DMS114 treated with DMSO at 0.1 percent for 48 hours (cell line): ENCODE results near the gene BICDL1.

Experiments
- DNase-seq: peaks from one replicate; lab custom pipeline; 2025; ENCODE audit not compliant: unreplicated experiment; lab: John Stamatoyannopoulos, UW

The BICDL1 gene

DNA sequence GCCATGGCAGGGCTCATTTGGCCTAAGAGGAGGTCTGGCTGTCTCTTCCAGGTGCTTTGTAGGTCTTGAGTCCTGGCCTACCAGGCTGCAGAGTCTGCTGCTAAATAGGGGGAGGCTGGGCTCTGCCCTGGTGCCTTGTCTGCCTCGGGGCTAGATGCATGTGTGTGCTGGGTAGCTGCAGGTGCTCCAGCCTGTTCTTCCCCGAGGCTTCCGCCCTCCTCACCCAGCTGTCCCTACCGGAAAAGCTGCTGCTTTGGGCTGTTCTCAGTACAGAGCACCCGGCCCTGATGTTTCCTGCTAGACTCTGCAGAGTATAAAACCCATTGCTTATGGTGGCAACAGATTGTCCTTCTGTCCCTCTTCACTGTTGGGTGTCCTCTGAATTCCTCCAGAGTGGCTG, 89.8 kb downstream of the BICDL1 start:
- DNase-seq, result no peak

DNA sequence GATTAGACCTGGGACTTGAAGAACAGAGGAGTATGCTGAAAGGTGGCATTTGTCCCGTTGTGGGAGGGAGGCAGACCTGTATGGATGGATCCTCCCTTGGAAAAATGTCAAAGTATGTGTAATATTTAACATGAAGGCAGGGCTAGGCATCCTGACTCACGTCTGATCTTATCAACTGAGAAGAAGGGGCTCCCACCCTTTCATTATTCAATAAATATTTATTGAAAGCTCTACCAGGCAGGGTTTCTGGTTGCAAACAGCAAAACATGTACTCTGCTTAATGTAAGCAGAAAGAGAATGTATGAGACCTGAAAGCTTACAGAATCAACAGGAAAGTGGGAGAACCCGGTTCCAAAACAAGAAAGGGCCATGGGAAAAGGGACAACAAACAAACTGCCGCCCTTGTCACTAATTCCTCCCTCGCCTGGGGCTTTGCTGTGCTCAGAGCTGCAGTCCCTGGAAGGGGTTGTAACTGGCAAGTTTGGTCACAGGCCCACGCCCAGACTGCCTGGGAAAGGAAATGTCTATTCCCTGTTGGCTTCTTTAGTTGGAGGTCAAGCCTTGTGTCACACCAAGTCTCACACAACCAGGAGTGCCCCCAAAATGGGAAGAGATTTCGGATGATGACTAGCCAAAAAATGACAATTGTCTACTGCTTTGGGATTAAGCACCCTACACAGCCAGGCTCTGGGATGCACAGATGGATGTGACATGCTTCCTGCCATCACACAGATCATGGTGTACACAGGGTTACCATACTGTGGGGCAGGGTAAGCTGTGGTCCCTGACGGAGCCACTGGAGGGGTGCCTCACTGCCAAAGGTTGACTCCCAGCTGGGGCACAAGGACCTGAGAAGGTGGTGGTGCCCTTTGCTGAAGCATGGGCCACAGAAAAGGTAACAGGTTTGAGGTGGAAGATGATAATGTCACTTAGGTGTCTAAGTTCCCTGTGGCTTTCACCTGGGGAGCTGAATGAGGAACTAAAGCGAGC, 90.7 kb downstream of the BICDL1 start:
- DNase-seq, result no peak

DNA sequence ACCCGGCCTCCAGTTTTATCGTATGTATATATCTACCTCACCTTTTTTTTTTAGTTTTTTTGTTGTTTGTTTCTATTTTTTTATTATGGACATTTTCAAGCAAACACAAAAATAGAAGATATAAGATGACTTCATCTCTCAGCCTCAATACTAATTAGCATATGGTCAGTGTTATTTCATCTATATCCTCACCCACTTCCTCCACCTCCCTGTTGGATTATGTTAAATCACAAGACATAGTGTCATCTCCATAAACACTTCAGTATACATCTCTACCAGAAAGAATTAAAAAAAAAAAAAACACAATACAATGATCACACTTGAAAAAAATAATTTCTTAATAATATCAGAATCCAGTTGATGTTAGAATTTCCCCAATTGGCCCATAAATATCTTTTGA, 92.6 kb downstream of the BICDL1 start:
- no peak for DNase-seq

DNA sequence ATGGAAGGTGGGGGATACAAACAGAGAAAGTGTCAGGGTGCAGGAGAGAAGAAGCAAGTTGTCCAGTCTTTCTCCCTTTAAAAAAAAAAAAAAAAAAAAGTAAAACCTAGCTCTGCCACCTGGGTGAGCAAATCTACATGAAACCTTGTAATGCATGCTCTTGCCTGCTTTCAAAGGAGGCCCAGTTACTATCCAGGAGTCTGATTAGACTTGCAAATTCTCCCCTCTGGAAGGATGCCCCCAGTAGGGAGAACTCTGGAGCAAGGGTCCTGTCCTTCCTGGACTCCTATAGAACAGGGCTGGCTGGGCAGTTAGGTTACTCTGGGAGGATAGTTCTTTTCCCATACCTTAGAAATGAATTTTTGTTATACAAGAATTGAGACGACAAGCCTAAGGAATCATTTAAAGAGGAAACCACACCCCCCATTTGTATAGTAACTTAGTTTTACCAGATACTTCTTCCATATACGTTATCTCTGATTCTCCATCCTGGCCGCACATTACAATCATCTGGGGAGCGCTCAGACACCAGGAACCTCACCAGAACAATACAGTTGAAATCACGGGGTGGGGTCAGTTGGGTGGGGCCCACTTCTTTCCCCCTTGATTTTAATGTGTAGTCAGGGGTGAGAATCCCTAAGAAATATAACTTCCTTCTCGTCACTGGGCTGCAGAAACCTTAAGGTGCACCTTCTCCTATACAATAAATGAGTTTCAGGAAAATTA, 97.0 kb downstream of the BICDL1 start:
- DNase-seq, result no peak

DNA sequence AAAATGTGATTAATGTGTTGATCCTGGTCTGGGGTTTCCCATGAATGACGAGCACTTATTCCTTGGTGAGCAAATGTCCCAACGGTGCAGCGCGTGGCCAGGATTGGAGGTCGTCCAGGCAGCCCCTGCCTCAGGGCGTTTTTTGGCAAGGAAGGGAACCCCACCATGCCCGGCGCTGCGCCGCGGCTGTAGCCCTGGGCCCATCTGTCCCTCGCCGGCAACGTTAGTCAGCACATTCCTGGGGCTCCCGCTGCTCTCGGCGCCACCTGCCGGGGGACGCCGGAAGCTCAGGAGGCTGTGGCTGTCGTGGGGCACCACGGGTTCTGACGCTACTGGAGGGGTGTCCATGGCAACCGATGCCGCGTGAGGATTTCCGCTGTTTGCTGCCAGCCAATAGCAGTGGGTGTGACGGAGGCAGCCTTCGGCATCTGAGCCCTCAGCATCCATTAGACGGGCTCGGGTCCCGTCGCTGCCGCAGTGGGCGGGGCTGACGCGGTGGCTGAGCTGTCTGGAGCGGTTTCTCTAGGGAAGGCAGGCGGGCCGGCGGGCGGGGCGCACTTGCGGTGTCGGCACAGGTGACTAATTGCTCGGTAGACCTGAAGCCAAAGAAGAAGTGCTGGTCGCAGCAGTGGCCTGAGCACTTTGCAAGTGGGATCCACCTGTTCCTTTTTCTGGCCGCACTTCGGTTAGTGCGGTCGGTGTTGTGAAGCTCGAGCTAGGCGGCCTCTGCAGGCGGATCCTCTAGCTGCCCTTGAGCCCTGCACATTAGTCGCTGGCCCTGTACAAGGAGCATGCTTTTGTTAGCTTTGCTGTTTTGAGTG, 98.0 kb downstream of the BICDL1 start:
- DNase-seq, result peak; percentile 99

DNA sequence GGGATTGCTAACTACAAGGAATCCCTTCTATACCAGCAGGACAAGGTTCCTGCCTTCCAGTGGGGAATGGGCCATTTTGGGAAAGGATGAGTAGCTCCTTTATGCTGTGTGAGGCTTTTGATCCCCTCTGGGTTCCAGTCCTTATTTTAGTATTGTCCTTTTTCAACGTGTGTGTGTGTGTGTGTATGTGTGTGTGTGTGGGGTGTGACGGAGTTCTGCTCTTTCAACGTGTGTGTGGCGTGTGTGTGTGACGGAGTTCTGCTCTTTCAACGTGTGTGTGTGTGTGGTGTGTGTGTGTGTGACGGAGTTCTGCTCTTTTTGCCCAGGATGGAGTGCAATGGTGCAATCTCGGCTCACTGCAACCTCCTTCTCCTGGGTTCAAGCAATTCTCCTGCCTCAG, 100.1 kb downstream of the BICDL1 start:
- DNase-seq, result no peak

DNA sequence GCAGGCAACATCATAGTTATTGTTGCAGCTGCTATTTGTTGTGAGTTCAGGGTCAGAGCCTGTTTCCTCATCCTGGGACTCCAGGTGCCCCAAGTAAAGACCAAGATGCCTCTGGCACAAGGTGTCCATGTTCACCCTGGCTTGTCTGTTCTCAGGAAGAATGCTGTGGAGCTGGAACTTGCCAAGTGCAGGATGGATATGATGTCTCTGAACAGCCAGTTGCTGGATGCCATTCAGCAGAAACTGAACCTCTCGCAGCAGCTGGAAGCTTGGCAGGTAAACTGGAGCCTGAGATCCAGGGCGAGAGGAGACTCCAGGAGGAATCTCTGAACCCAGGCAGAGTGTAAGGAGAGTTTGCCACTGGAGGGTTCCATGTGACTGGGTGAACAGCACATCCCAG, 100.8 kb downstream of the BICDL1 start:
- no peak for DNase-seq

DNA sequence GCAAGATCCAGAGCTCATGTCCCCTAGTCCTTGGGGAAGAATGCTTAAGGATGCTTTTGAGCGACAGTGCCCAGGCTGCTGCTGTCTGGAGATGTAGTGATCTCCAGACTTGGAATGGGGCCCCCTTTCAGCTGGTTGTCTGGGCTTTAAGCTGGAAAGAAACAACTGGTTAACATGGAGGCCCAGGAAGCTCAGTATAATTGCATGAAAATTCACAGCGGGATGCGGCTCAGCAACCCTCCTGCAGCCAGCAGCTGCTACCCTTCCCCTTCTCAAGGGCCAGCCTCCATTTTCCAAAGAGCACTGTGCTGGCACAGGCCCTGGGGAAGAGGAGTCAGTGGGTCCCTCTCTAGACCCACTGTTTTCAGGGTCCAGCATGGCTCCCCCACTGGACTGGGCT, 101.2 kb downstream of the BICDL1 start:
- no peak for DNase-seq

DNA sequence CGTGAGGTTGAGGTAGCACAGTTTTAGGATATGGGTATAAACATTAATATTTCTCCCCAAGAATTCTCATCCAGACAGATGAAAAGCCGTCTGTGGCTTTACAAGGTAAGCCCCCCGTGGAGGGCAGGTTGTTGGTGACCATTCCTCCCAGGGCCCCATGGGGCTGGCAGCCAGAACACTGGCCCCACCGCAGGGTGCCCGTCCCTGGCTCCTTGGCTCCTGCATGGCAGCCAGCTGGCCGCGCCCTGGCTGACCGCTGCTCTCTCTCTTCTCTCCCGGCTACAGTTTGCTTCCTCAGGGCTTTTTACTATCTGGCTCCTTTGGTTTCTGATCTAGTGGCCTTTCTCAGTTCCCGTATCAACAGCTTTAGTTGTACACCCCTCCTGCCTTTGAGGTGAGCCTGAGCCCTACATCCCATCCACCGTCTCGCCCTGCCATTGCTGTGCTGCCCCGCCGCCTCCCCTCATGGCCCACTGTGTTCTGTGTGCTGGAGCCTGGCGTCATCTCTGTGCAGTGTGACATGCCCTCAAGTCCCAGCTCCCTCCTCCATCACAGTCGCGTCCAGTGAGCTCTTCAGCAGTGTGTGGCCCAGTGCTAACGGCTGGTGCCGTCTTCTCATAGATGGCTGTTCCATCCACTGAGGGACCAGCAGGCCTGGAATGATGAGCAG, 101.7 kb downstream of the BICDL1 start:
- DNase-seq, result no peak

DNA sequence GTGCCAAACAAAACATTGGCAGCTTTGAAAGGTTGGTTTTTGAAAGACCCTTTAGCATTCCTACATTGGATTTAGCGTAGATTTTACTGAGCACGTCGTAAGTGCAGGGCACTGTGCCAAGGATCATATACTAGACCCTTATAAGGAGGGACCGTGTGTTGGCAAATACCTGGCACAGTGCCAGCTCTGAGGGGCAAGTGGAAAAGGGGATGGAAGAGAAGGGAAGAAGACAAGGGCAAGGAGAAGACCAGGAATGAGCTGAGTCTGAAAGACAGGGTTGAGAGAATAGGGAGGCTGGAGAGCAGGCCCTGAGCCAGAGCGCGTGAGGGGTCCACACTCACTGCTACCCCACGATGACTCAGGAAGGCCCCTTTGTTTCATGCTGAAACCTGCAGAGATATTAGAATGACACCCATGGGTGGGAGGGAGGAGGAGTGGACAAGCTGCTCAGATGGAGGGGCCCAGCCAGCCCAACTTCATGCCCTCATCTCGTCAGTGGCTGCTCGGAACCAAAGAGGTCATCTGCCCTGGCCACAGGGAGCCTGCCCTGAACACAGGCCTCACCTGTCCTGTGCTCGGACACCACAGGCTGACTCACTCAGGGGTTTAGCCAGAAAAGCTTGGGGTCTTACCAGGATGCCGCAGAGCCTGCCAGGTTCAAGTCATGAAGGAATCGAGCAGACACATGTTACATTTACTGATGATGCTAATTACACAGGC, 102.5 kb downstream of the BICDL1 start:
- DNase-seq, result no peak

DNA sequence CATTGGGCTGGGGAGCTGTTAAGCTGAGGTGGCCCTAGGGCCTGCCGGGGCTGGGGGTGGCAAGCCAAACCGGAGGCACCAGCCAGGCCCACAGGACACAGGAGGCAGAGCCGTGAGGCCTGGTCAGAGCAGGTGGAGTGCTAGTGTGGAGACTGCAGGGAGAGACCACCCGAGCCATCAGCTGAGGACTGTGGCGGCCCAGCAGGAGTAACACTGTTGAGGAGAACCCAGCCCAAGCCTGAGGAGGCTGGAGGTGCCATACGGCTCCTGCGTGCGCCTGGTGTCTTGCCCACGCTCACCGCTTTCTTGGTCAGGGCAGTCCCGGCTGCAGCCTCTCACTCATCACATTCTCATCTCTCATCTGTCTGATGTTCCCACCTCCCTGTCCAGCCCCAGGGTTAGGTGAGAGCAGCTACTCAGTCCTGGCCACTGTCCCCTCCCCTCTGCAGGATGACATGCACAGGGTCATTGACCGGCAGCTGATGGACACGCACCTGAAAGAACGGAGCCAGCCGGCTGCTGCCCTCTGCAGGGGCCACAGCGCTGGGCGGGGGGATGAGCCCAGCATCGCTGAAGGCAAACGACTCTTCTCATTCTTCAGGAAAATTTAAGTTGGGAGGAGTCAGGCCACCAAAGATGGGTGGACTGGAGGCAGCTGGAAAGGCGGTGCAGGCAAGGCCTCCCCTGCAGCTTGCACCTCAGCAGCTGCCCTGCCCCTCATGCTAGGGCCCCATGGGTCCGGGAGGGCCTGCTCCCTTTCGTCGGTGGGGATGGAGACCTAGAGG, 103.7 kb downstream of the BICDL1 start:
- DNase-seq, result no peak

DNA sequence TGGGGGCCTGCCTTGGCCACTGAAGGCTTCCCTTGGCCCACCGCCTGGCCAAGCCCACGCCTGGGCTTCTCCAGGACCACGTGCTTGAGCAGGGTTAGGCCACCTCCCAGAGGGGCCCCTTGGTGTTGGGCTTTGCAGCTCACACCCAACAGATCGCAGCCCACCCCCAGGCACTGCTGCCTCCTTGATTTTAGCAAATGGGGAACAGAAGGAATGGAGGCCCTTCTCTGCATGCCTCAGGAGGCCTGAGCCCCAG, 104.2 kb downstream of the BICDL1 start:
- no peak for DNase-seq

DNA sequence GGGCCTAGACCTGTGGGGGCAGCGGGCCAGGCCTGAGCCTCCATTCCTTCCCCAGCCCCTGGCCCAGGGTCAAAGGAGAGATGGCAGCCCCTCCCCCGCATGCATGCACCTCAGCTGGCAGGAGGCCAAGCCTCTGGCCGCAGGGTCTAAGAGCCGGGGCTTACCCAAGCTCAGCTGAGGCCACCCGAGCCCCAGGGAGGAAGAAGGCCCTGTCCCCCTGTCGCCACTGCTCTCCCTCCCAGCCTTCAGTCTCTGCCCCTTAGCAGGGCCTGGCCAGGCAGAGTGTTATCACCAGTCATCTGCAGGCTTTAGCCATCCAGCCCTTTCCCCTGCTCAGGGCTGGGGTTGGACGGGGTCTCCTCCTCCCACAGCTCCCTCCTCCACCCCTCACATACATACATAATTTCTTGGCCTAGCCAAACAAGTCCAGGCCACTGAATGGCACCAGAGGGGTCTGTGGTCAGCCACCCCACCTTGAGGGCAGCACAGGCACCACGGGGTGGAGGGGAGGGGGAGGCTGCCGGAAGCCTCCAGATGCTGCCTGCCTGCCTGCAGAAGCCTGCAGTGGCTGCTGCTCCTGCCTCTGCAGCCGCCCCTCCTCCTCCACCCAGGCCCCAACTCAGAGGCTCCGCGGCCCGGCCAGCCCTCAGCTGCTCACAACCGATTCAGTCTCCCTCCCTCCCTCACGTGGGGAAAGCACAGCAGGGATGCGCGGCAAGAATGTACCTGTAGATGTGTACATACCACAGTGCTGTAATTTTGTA, 104.7 kb downstream of the BICDL1 start:
- no peak for DNase-seq

DNA sequence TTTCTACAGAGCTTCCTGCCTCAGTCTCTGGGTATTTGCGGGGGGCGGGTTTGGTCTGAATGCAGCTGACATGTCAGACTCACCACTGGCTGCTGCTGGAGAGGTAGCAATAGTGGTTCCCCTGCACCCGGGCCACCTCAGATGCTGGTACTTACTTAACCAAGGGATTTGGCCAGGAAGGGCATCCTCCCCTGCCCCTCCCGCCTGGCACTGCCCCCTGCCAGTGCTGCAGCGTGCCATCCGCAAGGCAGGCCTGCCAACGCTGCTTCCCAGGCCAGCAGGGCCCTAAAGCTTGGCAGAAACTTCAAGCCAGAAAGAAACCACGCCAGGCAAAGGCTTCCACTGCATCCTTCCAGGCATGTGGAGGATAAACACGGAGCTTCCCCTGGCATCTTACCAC, 105.4 kb downstream of the BICDL1 start:
- no peak for DNase-seq

DNA sequence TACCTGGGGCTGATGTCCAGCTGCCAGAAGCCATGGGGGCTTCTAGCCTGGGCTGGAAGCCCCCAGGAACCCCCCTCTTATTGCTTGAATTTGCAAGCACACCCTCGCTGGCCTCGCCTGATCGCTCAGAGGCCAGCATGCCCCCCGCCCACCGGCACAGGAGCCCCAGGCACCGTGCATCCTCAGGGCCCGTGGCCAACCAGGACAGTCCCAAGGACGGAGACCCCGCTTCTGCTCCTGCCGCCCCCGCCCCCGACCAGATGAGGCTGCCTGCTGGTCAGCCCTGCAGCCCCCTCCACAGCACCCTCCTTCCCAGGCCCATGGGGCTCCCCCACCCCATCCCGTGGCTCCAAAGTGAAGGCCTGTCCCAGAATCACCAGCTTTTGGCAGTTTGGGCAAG, 106.3 kb downstream of the BICDL1 start:
- no peak for DNase-seq

DNA sequence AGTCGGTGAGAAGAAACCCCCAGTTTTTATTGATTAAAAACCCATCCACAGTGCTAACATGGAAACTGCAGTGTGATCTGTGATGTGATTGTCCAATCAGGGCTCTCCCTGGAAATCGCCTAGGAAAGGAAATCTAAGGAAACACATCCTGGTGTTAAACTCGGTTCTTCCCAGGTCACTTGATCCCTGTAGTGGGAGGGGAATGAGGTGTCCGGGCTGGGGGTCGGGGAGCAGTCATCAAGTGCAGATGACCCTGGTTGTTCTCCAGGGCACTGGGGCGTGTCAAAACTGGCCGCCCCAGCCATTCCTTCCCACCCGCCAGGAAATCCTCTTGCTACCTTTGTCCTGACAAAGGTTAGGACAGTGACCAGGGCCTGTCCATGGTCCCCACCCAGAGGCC, 106.7 kb downstream of the BICDL1 start:
- no peak for DNase-seq

DNA sequence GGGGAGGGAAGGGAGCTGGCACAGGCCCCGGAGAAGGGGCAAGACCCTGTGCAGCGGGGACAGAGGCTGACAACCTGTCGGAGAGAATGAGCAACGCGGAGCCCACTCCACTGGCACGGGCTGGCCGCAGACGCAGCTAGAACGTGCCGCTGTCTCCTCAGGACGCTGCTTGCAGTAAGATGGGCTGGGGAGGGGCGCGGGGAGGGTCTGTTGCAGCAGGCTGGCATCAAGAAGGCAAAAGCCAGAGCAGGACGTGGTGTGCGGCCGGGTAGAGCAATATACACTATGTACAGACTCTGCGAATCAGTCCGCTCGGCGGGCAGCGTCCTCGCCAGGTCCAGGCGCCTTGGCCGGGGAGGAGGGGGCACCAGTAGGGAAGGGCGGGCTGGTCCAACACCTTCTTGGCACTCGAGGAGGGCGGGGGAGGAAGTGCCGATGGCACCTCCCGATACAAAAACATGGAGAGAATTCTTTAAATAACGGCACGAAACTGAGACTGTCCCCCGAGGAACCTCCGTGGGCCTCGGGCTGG, 107.7 kb downstream of the BICDL1 start:
- DNase-seq, result no peak

DNA sequence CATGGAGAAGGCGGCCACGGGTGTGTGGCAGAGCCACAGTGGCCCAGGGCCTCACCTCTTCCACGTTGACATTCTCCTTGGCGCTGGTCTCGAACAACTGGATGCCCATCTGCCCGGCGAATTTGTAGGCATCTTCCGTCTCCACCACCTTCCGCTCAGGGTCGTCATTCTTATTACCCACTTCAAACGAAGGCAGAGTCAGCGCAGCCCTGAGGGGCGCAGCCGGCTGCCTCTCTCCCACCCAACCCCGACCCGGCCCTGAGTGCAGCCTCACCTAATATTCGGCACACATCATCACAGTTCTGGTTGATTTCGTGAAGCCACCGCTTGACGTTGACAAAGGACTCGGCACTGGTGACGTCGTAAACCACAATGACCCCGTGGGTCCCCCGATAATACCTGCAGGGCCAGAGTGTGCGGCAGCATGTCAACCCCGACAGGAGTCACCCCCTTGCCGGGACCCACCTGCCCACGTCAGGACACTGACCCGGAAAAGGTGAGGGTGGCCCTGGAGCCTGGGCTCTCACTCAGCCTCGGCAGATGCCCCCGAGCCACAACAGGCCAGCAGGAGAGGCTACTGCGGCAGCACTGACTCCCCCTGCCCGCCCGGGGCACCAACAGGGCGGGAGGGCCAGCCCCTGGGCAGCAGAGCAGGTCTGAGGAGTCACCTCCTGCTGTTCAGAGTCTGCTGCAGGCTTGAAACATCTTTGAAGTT, 109.9 kb downstream of the BICDL1 start:
- DNase-seq, result no peak
